ENCODE results near the gene ATF1.

DNA sequence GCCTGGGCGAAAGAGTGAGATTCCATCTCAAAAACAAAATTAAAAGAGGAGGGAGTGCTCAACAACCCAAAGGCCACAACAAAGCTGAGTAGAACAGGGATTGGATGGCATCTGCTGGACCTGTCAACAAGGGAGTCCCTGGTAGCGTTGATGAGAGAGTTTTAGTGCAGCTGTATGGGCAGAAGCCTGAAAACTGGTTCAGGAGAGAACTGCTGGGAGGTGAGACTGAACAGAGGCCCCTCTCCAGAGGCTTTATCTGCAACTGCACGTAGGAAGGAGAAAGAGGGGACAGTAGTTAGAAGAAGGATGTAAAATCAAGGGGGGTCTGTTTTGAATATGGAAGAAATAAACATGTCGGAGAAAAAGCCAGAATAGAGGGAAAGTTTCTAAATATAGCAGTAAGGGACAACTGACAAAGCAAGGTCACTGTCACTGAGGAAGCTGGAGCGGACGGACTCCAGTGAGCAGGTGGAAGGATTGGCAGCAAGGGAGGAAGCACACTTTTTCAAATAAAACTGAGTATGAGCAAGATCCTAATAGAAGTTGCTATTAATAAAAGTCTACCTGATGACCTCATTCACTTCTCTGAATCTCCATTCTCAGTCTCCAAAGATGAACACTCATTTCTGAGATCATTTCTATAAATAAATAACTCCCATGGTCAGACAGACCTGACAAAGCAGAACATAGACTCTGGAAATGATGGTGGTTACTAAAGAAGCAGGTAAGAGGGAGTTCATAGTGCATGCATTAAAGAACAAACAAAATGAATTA lies 11.8 kb upstream of the ATF1 start:
- no peak for TF ChIP-seq KLF5 (IDR thresholded peaks at IDR 0.05; ENCODE audit: partially characterized antibody)
- TF ChIP-seq, protein P1, sequence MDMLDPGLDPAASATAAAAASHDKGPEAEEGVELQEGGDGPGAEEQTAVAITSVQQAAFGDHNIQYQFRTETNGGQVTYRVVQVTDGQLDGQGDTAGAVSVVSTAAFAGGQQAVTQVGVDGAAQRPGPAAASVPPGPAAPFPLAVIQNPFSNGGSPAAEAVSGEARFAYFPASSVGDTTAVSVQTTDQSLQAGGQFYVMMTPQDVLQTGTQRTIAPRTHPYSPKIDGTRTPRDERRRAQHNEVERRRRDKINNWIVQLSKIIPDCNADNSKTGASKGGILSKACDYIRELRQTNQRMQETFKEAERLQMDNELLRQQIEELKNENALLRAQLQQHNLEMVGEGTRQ (IDR thresholded peaks at IDR 0.05; ENCODE audit: borderline replicate concordance, low read depth, low read length) = no peak
- TF ChIP-seq POLR2AphosphoS5 (IDR thresholded peaks at IDR 0.05; ENCODE audit: low read length) = no peak
- TF ChIP-seq, protein P2, sequence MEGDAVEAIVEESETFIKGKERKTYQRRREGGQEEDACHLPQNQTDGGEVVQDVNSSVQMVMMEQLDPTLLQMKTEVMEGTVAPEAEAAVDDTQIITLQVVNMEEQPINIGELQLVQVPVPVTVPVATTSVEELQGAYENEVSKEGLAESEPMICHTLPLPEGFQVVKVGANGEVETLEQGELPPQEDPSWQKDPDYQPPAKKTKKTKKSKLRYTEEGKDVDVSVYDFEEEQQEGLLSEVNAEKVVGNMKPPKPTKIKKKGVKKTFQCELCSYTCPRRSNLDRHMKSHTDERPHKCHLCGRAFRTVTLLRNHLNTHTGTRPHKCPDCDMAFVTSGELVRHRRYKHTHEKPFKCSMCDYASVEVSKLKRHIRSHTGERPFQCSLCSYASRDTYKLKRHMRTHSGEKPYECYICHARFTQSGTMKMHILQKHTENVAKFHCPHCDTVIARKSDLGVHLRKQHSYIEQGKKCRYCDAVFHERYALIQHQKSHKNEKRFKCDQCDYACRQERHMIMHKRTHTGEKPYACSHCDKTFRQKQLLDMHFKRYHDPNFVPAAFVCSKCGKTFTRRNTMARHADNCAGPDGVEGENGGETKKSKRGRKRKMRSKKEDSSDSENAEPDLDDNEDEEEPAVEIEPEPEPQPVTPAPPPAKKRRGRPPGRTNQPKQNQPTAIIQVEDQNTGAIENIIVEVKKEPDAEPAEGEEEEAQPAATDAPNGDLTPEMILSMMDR (IDR thresholded peaks at IDR 0.05 in 2 of 3, conservative IDR thresholded peaks at IDR 0.05 in 1 of 3; ENCODE audit: control insufficient read depth in 2 of 3, extremely low read depth in 1 of 3, insufficient read depth in 1 of 3, low read depth in 3 of 3, low read length in 3 of 3) = no peak
- no peak for TF ChIP-seq MTA3 (IDR thresholded peaks at IDR 0.05; ENCODE audit: borderline replicate concordance, low read length)
- TF ChIP-seq TARDBP (IDR thresholded peaks at IDR 0.05; ENCODE audit: borderline replicate concordance) = no peak
- no peak for TF ChIP-seq SPI1 (IDR thresholded peaks at IDR 0.05; ENCODE audit: borderline replicate concordance, insufficient read depth, low read depth, low read length)

Measured in GM12878 (cell line).